GM21360 (cell line): Measurements from ENCODE around the gene CR1.
A peak's percentile ranks its signal among the peaks of the same experiment; 100 is the strongest.
"Not testable (repeated sequence)": the region's sequence is repeated elsewhere in the genome, so short reads cannot be mapped to it uniquely, and the experiment has no call there.

ENCODE experiments used
- ATAC-seq: cut with Tn5 transposase; IDR thresholded peaks from one replicate; pipeline ENCODE4 v1.9.1; 2021; ENCODE audit warnings: mild to moderate bottlenecking, moderate library complexity; ENCODE audit not compliant: unreplicated experiment

CR1 gene

DNA sequence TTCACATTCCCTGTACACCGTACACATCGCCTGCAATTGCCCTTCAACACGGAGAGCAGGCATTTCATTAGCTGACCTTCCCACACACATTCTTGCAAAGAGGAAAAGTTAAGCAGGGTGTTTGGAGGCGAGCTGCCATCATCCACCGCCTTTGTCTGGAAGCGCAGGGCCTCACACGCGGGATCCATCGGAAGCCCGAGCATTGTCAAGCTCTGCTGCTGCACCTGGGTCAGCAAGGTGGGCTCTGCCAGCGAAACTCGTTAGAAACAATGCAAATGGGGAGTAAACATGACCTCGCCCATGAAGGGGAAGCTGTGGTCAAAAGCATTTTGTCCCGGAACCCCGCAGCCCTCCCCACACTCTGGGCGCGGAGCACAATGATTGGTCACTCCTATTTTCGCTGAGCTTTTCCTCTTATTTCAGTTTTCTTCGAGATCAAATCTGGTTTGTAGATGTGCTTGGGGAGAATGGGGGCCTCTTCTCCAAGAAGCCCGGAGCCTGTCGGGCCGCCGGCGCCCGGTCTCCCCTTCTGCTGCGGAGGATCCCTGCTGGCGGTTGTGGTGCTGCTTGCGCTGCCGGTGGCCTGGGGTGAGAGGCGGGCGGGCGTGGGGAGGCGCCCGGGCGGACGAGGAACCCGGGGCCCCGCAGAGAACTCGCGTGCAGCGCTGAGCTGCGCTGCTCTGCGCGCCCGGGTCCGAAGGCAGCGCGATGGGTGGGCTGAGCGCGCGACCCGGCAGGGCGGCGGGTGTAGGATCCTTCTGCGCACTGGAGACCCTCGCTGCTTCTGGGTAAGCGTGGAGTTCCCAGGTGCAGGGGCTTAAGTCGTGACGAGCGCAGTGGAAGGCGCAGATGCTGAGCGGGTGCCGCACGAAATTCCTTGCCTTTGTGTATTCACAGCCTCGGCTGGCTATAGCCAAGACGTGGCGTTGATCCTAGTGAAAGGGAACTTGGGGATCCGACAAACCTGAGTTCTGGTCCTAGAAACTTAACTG, at the start of gene CR1:
Gene CR1, plus strand, starts transcription at position 357 of the 992 bp plus-strand sequence. Its CDS starts 111 bp downstream, at position 468.
- peak; percentile 44 for ATAC-seq

GRCh38 chr1:207453710-207454045, 42.3 kb upstream of the CR1 start:
- no peak for ATAC-seq

DNA sequence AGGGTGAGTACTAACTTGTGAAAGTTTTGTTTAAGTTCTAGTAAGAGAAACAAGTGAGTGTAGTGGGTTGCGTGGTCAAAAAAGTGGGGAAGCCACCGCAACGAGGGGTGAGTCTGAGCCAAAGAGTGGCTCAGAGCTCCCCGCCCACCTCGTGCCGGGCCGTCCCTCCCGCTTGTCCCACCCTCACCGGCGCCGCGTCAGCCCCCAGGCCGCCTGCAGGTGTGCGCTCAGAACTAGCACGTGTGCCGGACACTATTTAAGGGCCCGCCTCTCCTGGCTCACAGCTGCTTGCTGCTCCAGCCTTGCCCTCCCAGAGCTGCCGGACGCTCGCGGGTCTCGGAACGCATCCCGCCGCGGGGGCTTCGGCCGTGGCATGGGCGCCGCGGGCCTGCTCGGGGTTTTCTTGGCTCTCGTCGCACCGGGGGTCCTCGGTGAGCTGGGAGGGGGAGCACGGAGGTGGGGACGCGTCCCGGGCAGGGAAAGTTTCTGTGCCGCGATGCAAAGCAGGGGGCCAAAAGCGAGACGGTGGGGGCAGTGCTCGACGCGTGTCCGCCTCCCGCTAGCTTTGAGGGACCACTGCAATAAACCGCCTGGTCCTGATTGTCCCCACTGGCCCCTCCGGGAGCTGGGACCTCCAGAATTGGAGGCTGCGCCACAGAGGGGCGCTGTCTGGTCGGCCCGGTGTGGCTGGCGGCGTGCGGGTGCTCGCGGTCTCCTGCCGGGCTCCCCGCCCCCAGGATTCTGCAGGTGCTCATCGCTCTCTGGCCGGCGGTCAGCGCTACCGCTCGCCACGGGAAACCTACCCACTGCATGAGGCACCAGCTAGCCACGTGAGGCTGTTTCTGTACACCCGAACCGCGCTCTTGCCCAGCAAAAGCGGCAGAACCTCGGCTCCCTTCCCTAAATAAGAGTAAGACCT, 41.7 kb upstream of the CR1 start, which contains the start of gene CR2:
Gene CR2, plus strand, starts transcription at position 283 of the 919 bp plus-strand sequence. Its CDS starts 91 bp downstream, at position 374.
- ATAC-seq, result peak; percentile 72

- no peak for ATAC-seq
Observed at GRCh38 chr1:207455183-207455754, 40.7 kb upstream of the CR1 start.

- ATAC-seq, result no peak
Observed at GRCh38 chr1:207458414-207458813, 37.5 kb upstream of the CR1 start.

DNA sequence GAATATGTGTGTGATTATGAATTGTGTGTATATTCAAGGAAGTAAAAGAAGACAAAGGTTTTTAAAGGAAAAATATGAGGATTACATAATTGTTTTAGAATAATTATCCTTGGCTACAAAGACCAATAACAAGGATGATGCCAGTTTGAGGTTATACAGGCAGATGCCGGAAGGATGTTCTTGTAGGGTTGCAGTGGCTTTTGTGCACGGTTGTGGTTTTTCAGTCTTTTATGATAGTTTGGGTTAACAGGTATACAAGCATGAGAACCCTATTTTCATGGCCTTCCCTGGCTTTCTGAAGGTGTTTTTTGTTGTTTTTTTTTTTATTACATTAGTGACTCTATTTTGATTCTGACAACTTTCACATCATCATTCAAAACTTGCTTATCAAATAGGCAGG, 36.9 kb upstream of the CR1 start:
- no peak for ATAC-seq

DNA sequence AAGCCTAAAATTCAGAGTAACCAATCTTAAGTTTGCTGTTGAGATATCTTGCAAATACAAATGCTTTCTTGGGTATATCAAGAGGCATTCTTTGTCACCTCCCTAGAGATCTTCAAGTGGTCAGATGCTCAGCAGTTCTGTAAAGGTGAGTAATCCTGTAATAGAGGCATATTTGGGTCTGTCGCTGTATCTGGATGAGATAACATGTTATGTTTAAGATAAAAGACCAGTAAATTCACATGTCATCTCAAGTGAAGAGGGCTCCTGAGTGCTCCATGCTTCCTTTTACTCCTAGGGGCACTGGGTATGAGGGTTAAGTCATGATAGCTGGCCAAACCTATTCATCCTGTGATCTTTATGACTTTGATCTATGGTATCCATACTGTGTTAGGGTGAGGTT, 34.3 kb upstream of the CR1 start:
- ATAC-seq, result no peak

GRCh38 chr1:207462535-207462934, 33.4 kb upstream of the CR1 start:
- ATAC-seq, result no peak

DNA sequence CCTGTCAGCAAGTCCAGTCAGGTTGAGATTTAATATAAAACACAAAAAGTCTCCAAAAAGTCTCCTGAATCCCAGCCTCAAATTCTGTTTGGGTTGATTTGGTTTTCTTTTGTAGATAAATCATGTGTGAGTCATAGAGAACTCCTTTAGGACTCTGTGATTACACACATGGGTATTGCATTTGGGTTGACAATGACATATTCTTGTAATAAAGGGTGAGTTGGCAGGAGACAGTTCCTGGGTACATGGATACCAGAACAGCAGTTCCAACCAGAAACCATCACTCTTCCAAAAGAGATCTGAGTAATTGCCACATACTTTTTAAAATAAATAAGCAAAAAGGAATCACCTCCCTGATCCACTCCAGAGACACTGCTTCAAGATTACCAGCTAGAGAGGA, 32.9 kb upstream of the CR1 start:
- no peak for ATAC-seq

GRCh38 chr1:207463571-207463970, 32.4 kb upstream of the CR1 start:
- no peak for ATAC-seq

DNA sequence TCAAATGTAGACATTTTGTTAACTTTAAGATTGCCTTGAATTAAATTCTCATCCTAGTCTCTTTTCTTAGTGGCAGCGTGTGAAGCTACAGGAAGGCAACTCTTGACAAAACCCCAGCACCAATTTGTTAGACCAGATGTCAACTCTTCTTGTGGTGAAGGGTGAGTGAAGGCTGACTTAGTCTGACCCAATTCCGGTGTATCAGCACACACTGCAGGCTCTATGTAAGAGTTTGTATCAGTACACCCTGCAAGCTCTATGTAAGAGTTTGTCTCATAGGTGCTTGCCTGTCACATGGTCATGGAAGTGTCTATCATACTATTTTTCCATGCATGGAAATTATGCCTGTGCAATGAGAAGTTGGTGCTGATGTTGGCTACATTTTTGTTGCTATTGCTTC, 25.0 kb upstream of the CR1 start:
- no peak for ATAC-seq

DNA sequence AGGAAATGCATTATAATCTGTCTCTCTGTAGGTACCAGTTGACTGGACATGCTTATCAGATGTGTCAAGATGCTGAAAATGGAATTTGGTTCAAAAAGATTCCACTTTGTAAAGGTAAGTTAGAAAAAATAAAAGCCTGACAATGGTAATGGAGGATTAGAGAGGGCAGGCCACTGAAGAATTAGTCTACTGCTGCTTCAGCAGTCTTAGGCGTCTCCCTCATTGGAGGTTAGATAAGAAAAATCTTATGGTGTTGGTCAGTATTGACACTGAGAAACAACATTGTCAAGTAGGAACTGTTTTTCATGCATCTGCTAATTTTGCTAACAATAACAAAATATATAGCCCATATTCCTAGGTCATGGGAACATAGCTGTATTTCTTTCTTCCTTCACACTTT, 21.7 kb upstream of the CR1 start:
- no peak for ATAC-seq

- no peak for ATAC-seq
Observed at GRCh38 chr1:207486198-207486597, 9.8 kb upstream of the CR1 start.

DNA sequence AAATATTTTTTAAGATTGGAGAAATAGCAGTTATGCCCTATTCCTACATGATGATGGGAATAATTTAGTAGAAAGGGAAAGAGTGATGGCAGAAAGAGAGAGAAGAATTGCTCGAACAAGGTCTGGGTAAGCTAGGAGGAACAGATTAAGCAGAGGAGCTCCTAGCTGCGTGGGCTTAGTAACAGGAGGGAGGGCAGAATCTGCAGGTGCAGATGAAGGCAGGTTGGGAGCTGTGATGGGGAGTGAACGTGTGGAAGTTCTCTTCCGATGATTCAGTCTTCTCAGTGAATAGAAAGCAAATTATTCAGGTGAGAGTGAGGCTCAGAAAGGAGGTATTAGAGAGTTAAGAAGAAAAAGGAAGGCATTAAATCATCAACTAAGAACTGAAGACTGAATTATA, 8.3 kb upstream of the CR1 start:
- ATAC-seq, result no peak

- no peak for ATAC-seq
Observed at GRCh38 chr1:207493212-207493611, 2.7 kb upstream of the CR1 start.

DNA sequence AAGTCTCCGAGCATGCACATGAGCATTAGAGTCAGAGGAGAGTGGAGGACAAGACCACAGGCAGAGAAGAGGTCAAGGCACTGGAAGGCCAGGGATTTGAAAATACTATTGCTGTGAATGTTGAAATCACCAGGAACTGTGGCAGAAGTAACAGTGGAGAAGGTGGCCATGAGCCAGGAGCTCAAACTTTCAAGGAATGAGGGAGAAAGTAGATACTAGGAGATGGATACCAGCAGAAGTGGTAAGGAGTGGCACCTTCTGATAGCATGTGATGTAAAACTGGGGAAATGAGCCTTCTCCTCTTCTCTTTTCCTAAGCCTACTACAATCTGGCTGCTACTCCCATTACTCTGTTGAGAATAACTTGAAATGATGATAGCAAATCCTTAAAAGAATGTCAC, 1.8 kb upstream of the CR1 start:
- ATAC-seq, result no peak

- not testable (repeated sequence) for ATAC-seq
Observed at GRCh38 chr1:207495281-207495680, 676 bp upstream of the CR1 start.

- ATAC-seq, result no peak
Observed at GRCh38 chr1:207497941-207498340, 2.0 kb downstream of the CR1 start.

DNA sequence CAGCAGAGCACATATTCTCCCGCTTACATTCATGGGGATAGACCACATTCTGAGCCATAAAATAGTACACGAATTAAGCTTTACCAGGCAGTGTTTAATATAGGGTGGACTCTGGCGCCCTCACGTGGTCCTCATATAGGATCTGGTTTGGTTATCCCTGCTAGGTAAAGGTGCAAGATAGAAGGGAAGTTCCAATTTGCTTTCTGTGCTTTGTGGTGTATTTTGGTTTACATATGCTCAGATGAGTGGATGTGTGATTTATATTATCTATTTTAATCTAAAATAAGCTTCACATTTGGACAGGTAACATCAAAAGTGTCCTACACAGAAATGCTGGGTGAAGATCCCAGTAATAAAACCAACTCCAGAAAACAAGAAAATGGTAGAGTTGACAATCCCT, 3.6 kb downstream of the CR1 start:
- ATAC-seq, result peak; percentile 42

DNA sequence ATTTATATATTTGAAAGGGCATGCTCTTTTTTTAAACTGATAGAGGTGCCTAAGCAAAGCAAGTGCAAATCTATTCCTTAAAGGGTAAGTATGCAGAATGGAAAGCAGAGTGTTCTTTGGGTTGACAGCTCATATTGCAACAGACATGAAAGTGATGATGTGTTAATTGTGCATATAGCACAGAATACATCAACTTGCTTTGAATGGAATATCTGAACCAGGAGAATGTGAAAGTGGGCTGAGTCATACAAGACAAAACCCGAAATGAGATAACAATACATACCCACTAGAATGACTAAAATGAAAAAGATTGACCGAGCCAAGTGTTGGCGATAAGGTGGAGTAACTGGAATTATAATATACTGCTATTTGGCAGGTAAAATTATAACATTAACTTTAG, 4.3 kb downstream of the CR1 start:
- ATAC-seq, result no peak

- no peak for ATAC-seq
Observed at GRCh38 chr1:207501071-207501470, 5.1 kb downstream of the CR1 start.
